ENCODE measurements around the gene GPX5. TPM values are rescaled to one million over a fixed set of nuclear protein-coding genes. Genes with fewer than 3 reads are reported as not detected.

The GPX5 gene, protein sequence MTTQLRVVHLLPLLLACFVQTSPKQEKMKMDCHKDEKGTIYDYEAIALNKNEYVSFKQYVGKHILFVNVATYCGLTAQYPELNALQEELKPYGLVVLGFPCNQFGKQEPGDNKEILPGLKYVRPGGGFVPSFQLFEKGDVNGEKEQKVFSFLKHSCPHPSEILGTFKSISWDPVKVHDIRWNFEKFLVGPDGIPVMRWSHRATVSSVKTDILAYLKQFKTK
- not detected in 2 replicates for total RNA-seq

DNA sequence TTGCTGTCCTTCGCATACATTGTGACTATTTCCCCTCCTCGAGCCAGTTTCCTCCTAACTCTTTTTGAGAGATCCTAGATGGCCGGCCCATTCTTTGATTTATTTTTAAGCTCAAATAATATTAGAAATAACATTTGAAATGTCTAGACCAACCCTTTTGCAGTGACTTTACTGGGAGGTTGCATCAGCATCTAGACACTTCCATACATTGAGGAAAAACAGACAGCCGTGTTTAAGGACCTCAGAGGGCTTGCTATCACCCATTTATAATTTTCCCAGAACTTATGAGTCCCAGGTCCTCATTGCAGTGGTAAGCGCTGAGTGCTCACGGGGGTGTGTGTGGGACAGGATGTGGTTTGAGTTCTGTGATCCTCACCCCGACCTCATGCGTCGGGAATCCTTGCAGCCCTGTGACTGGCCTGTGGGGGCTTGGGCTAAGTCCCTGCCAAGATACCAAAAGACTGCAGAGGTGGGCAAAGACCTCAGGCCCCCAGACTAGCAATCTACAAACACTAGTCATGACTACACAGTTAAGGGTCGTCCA is at the start of gene GPX5:
Gene GPX5, plus strand, starts transcription at position 386 of the 544 bp plus-strand sequence. Its CDS starts 133 bp downstream, at position 519.

DNA sequence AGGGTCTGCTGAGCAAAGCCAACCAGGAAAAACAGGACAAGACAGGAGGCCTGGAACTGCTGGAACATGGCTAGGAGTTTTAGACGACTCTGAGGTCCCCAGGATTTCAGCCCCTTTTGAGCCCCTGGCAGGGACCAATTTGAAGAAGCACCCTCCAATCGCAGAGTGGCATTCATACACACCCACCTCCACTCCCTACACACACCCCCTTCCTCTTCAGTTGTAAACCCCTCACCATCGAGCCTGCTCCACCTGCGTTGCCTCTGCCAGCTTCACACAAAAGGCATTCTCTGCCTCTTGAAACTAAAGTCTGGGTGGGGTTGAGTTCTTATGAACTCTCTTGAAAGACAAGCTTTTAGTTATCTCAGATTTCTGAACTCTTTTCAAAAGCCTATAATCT is 10.0 kb upstream of the GPX5 start, which contains the start of gene GPX6:
Gene GPX6, minus strand, starts transcription at position 118 of the 400 bp plus-strand sequence. Its CDS starts 50 bp downstream, at position 68.

Other genes starting within 250 kb of the GPX5 start
- gene PGBD1, start 244.3 kb upstream of the GPX5 start, total RNA-seq: 5.5 TPM in 2 replicates
- 6.2 and 7.2 TPM in 2 replicates for gene ZSCAN31, start 189.7 kb upstream of the GPX5 start, total RNA-seq
- gene ZKSCAN3, start 175.9 kb upstream of the GPX5 start, total RNA-seq: 2.9 and 3.9 TPM in 2 replicates
- 2.3 and 4.4 TPM in 2 replicates for gene ZSCAN12, start 126.1 kb upstream of the GPX5 start, total RNA-seq
- 0.53 and 12.4 TPM in 2 replicates for gene ZSCAN23, start 82.4 kb upstream of the GPX5 start, total RNA-seq
- not detected in 2 replicates for gene GPX6, start 10.1 kb upstream of the GPX5 start, total RNA-seq

All from myometrial cell (primary cell).